ENCODE data around the gene CDK5RAP2.

The CDK5RAP2 gene

GRCh38 chr9:120514405-120514804 is 65.6 kb downstream of the CDK5RAP2 start:
- no peaks in the 10 kb centered on the region for H3K9me3 ChIP-seq (ENCODE audit: insufficient read depth, low read length, severe bottlenecking)
- H3K4me3 ChIP-seq (ENCODE audit: low read depth in 1 of 2, low read length in 2 of 2): no peak overlapping the region
- TF ChIP-seq EZH2 (IDR thresholded peaks at IDR 0.05; ENCODE audit: borderline replicate concordance, low read depth, low read length, severe bottlenecking) (no peak), CTCF (IDR thresholded peaks at IDR 0.05; ENCODE audit: borderline replicate concordance, extremely low read depth, low read length, poor library complexity, severe bottlenecking) (no peak)
- H3K27ac ChIP-seq (ENCODE audit: low read length): no peak overlapping the region
- ATAC-seq (ENCODE audit: insufficient read depth, low read depth): no peak
- H3K4me2 ChIP-seq (ENCODE audit: insufficient read depth, low read length): no peak overlapping the region
- H3K9ac ChIP-seq (ENCODE audit: low read depth, low read length): no peak overlapping the region
- no peaks in the 10 kb centered on the region for H4K20me1 ChIP-seq (ENCODE audit: insufficient read depth, low read length)
- H2AFZ ChIP-seq (ENCODE audit: low read depth, low read length): no peak overlapping the region
- no peak for DNase-seq
- peaks cover 90% of the 10 kb centered on the region for H3K36me3 ChIP-seq (ENCODE audit: insufficient read depth, low read length)
- no peaks in the 10 kb centered on the region for H3K27me3 ChIP-seq (ENCODE audit: insufficient read depth, low read length, poor library complexity)
- no peaks in the 10 kb centered on the region for H3K4me1 ChIP-seq (ENCODE audit: insufficient read depth, low read length)
- H3K79me2 ChIP-seq (ENCODE audit: insufficient read depth, low read length): peaks cover 9% of the 10 kb centered on the region

GRCh38 chr9:120513825-120514396 is 66.1 kb downstream of the CDK5RAP2 start:
- H3K27ac ChIP-seq (ENCODE audit: low read length): no peak overlapping the region
- H3K36me3 ChIP-seq (ENCODE audit: insufficient read depth, low read length): peaks cover 94% of the 10 kb centered on the region
- no peaks in the 10 kb centered on the region for H3K27me3 ChIP-seq (ENCODE audit: insufficient read depth, low read length, poor library complexity)
- no peak for TF ChIP-seq CTCF (IDR thresholded peaks at IDR 0.05; ENCODE audit: borderline replicate concordance, extremely low read depth, low read length, poor library complexity, severe bottlenecking)
- TF ChIP-seq EZH2 (IDR thresholded peaks at IDR 0.05; ENCODE audit: borderline replicate concordance, low read depth, low read length, severe bottlenecking): no peak
- H3K4me1 ChIP-seq (ENCODE audit: insufficient read depth, low read length): no peaks in the 10 kb centered on the region
- no peaks in the 10 kb centered on the region for H3K9me3 ChIP-seq (ENCODE audit: insufficient read depth, low read length, severe bottlenecking)
- H3K79me2 ChIP-seq (ENCODE audit: insufficient read depth, low read length): peaks cover 9% of the 10 kb centered on the region
- H3K4me3 ChIP-seq (ENCODE audit: low read depth in 1 of 2, low read length in 2 of 2): no peak overlapping the region
- no peak overlapping the region for H3K4me2 ChIP-seq (ENCODE audit: insufficient read depth, low read length)
- H3K9ac ChIP-seq (ENCODE audit: low read depth, low read length): no peak overlapping the region
- H2AFZ ChIP-seq (ENCODE audit: low read depth, low read length): no peak overlapping the region
- no peaks in the 10 kb centered on the region for H4K20me1 ChIP-seq (ENCODE audit: insufficient read depth, low read length)
- ATAC-seq (ENCODE audit: insufficient read depth, low read depth) (no peak), DNase-seq (no peak)

- no peak overlapping the region for H2AFZ ChIP-seq (ENCODE audit: low read depth, low read length)
- H3K9me3 ChIP-seq (ENCODE audit: insufficient read depth, low read length, severe bottlenecking): peaks cover 11% of the 10 kb centered on the region
- no peak overlapping the region for H3K27ac ChIP-seq (ENCODE audit: low read length)
- no peak for ATAC-seq (ENCODE audit: insufficient read depth, low read depth)
- H3K9ac ChIP-seq (ENCODE audit: low read depth, low read length): no peak overlapping the region
- H3K36me3 ChIP-seq (ENCODE audit: insufficient read depth, low read length): peaks cover 96% of the 10 kb centered on the region
- H3K4me1 ChIP-seq (ENCODE audit: insufficient read depth, low read length): no peaks in the 10 kb centered on the region
- no peak overlapping the region for H3K4me2 ChIP-seq (ENCODE audit: insufficient read depth, low read length)
- no peak for TF ChIP-seq EZH2 (IDR thresholded peaks at IDR 0.05; ENCODE audit: borderline replicate concordance, low read depth, low read length, severe bottlenecking)
- TF ChIP-seq CTCF (IDR thresholded peaks at IDR 0.05; ENCODE audit: borderline replicate concordance, extremely low read depth, low read length, poor library complexity, severe bottlenecking): no peak
- DNase-seq: no peak
- H4K20me1 ChIP-seq (ENCODE audit: insufficient read depth, low read length): no peaks in the 10 kb centered on the region
- no peak overlapping the region for H3K4me3 ChIP-seq (ENCODE audit: low read depth in 1 of 2, low read length in 2 of 2)
- H3K27me3 ChIP-seq (ENCODE audit: insufficient read depth, low read length, poor library complexity): no peaks in the 10 kb centered on the region
- H3K79me2 ChIP-seq (ENCODE audit: insufficient read depth, low read length): peaks cover 9% of the 10 kb centered on the region
These were observed 69.2 kb downstream of the CDK5RAP2 start for GRCh38 chr9:120510816-120511215.
